Measurements from ENCODE around the gene KLRC3.
"Not testable (repeated sequence)": the region's sequence is repeated elsewhere in the genome, so short reads cannot be mapped to it uniquely, and the experiment has no call there.

DNA sequence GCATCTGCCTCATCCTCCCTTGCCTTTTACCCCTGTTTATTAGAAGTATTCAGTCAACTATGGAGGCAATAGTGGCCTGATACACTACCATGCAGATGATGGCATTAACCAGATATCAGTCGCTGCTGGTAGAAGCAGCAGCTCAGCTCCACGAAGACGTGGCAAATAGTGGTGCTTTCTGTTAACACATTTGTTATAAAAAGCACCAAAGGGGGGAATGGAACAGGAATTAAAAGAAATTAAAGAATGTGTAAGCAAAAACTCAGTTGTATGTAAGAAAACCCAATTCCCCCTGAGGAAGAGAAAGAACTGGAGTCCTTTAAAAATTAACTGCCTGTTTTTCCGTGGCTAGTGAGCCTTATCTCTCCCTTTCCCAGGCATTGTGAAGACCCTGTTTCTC, 52.7 kb downstream of the KLRC3 start:
- TF ChIP-seq, protein P1, sequence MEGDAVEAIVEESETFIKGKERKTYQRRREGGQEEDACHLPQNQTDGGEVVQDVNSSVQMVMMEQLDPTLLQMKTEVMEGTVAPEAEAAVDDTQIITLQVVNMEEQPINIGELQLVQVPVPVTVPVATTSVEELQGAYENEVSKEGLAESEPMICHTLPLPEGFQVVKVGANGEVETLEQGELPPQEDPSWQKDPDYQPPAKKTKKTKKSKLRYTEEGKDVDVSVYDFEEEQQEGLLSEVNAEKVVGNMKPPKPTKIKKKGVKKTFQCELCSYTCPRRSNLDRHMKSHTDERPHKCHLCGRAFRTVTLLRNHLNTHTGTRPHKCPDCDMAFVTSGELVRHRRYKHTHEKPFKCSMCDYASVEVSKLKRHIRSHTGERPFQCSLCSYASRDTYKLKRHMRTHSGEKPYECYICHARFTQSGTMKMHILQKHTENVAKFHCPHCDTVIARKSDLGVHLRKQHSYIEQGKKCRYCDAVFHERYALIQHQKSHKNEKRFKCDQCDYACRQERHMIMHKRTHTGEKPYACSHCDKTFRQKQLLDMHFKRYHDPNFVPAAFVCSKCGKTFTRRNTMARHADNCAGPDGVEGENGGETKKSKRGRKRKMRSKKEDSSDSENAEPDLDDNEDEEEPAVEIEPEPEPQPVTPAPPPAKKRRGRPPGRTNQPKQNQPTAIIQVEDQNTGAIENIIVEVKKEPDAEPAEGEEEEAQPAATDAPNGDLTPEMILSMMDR (conservative IDR thresholded peaks at IDR 0.05; ENCODE audit: low read length), result not testable (repeated sequence)
- not testable (repeated sequence) for TF ChIP-seq EZH2phosphoT487 (IDR thresholded peaks at IDR 0.05; ENCODE audit: borderline replicate concordance)

All from Loucy (cell line).